ENCODE measurements around the gene FAM83G.

DNA sequence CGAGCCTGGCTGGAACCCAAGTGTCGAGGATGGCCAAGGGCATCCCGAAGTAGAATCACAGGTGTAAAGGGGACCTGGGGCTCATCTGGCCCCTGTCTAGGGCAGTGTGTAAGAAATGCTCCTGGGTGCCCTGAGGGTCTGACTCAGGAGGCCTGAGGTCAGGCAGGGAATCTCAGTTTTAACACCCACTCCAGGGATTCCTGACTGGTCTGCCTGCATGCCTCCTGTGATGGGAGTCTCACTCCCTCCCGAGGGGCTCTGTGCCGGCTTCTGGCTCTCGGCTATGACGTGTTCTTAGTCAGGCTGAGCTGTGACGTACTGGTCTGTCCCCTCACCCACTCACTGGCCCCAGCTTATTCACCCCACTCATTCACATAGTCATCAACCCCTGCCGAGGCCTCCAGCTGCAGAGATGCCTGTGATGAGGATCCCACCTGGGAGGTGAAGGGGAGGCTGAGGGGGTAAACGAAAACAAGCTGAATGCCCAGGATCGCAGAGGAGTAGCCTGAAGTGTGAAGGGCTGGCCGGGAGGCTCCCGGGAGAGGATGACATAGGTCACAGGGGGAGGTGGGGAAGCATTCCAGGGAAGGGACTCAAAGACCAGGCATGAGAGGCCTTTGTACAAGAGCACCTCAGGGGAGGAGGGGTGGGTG lies 23.8 kb downstream of the FAM83G start:
- TF ChIP-seq POLR2A (IDR thresholded peaks at IDR 0.05) (no peak), POLR2AphosphoS5 (IDR thresholded peaks at IDR 0.05; ENCODE audit: insufficient read depth in 1 of 2, low read depth in 1 of 2) (no peak)
